Esophagus (tissue), 2 donors: ENCODE results near the gene PLCB3. TPM values are rescaled to one million over a fixed set of nuclear protein-coding genes. Genes with fewer than 3 reads are reported as not detected.

ENCODE experiments used
- H3K27ac ChIP-seq, 2 donors: one replicate each; pipeline ENCODE4 v1.5.1; 2013; ENCODE audit warnings: low read depth in 2 of 2, mild to moderate bottlenecking in 2 of 2, inconsistent platforms in 1 of 2, low read length in 1 of 2, moderate library complexity in 1 of 2
- H3K27me3 ChIP-seq, 2 donors: one replicate each; pipeline ENCODE4 v1.6.1; 2013; ENCODE audit warnings: low read length in 2 of 2, control low read depth in 1 of 2, mild to moderate bottlenecking in 1 of 2; ENCODE audit not compliant: insufficient read depth in 2 of 2, control insufficient read depth in 1 of 2
- H3K36me3 ChIP-seq, 2 donors: one replicate each; pipeline ENCODE4 v1.6.1; 2013; ENCODE audit warnings: low read length in 1 of 2; ENCODE audit not compliant: control insufficient read depth in 2 of 2, insufficient read depth in 2 of 2
- H3K4me1 ChIP-seq, 2 donors: one replicate each; pipeline ENCODE4 v1.6.1; 2013; ENCODE audit warnings: low read length in 1 of 2; ENCODE audit not compliant: control insufficient read depth in 2 of 2, insufficient read depth in 2 of 2
- H3K4me3 ChIP-seq, 2 donors: one replicate each; pipeline ENCODE4 v1.5.1; 2013; ENCODE audit warnings: low read length in 2 of 2, mild to moderate bottlenecking in 2 of 2, low read depth in 1 of 2, moderate library complexity in 1 of 2
- H3K9me3 ChIP-seq, 2 donors: one replicate each; pipeline ENCODE4 v1.6.1; 2013; ENCODE audit warnings: mild to moderate bottlenecking in 2 of 2, low read depth in 1 of 2, low read length in 1 of 2, moderate library complexity in 1 of 2; ENCODE audit not compliant: control insufficient read depth in 2 of 2, insufficient read depth in 1 of 2
- WGBS, 2 donors: extraction: QIAGEN DNeasy Blood & Tissue Kit; methylation state at CpG; one replicate each; pipeline ENCODE4 v1.1.7; 2013; 5-methylcytosine and 5-hydroxymethylcytosine counted together
- polyA plus RNA-seq, 2 donors: library from polyadenylated mRNA; stranded (reverse); fragments of 200-250 nt; gene quantifications; one replicate each; pipeline ENCODE4 v1.2.3, GENCODE V29; 2013
- donor health status: healthy with polysubstance abuse.
- donor health status: Bipolar disorder and iron deficiency.

The PLCB3 gene
- polyA plus RNA-seq, 2 donors, result 24.6 to 37.4 TPM

- no peak overlapping the region for H3K4me3 ChIP-seq
- peaks cover 0 to 21% of the 10 kb centered on the region in 2 donors for H3K27me3 ChIP-seq
- H3K9me3 ChIP-seq, result no peaks in the 10 kb centered on the region
- H3K36me3 ChIP-seq, result peaks cover 0 to 2% of the 10 kb centered on the region in 2 donors
- 44 to 53% methylated on average over 8 to 10 of the region's 10 CpGs for WGBS, 2 donors
- peaks cover 11 to 18% of the 10 kb centered on the region in 2 donors for H3K4me1 ChIP-seq
- no peak overlapping the region for H3K27ac ChIP-seq
Measured at GRCh38 chr11:64290352-64291261, 39.3 kb downstream of the PLCB3 start.

GRCh38 chr11:64291262-64291751 lies 40.0 kb downstream of the PLCB3 start, which contains the start of gene KCNK4:
Gene KCNK4, plus strand, starts transcription at chr11:64291302. Its CDS starts 1,717 bp downstream, at chr11:64293019.
- Histone ChIP-seq H3K4me3 (peak within 1 kb of the TSS; percentile 19 to 48), H3K4me1 (peaks cover 8 to 13% of the 10 kb centered on the region in 2 donors), H3K36me3 (peaks cover 0 to 2% of the 10 kb centered on the region in 2 donors), H3K27me3 (peaks cover 0 to 21% of the 10 kb centered on the region in 2 donors), H3K9me3 (no peaks in the 10 kb centered on the region), H3K27ac (no peak within 1 kb of the TSS)
- WGBS, 2 donors, result 4 to 6% methylated on average over 22 to 45 of the region's 45 CpGs

- H3K27me3 ChIP-seq, result peaks cover 0 to 21% of the 10 kb centered on the region in 2 donors
- WGBS, 2 donors, result 1% methylated on average over 49 to 96 of the region's 96 CpGs
Measured at GRCh38 chr11:64291752-64292459, 40.6 kb downstream of the PLCB3 start.

GRCh38 chr11:64292460-64293254 lies 41.3 kb downstream of the PLCB3 start:
- H3K4me3 ChIP-seq, result peak overlapping the region in 1 of 2 donors; percentile 48
- WGBS, 2 donors, result 33 to 44% methylated on average over 33 to 42 of the region's 42 CpGs
- peaks cover 0 to 21% of the 10 kb centered on the region in 2 donors for H3K27me3 ChIP-seq
- H3K4me1 ChIP-seq, result peaks cover 5 to 7% of the 10 kb centered on the region in 2 donors
- no peak overlapping the region for H3K27ac ChIP-seq
- peaks cover 0 to 2% of the 10 kb centered on the region in 2 donors for H3K36me3 ChIP-seq
- no peaks in the 10 kb centered on the region for H3K9me3 ChIP-seq

More at GRCh38 chr11:64291752-64292459, 40.6 kb downstream of the PLCB3 start:
- H3K36me3 ChIP-seq, result peaks cover 0 to 2% of the 10 kb centered on the region in 2 donors
- H3K4me1 ChIP-seq, result peaks cover 5 to 7% of the 10 kb centered on the region in 2 donors
- H3K9me3 ChIP-seq, result no peaks in the 10 kb centered on the region
- no peak overlapping the region for H3K27ac ChIP-seq
- peak overlapping the region; percentile 19 to 48 for H3K4me3 ChIP-seq

GRCh38 chr11:64294774-64295173 lies 43.4 kb downstream of the PLCB3 start:
- no peak overlapping the region for H3K4me3 ChIP-seq
- H3K4me1 ChIP-seq, result peaks cover 5 to 12% of the 10 kb centered on the region in 2 donors
- peaks cover 0 to 26% of the 10 kb centered on the region in 2 donors for H3K27me3 ChIP-seq
- 50 to 62% methylated on average over 3 of the region's 3 CpGs for WGBS, 2 donors
- no peaks in the 10 kb centered on the region for H3K36me3 ChIP-seq
- H3K27ac ChIP-seq, result no peak overlapping the region
- H3K9me3 ChIP-seq, result no peaks in the 10 kb centered on the region

GRCh38 chr11:64295760-64296159 lies 44.4 kb downstream of the PLCB3 start:
- H3K4me3 ChIP-seq, result no peak overlapping the region
- WGBS, 2 donors, result 90 to 95% methylated on average over 4 of the region's 4 CpGs
- no peak overlapping the region for H3K27ac ChIP-seq
- no peaks in the 10 kb centered on the region for H3K36me3 ChIP-seq
- H3K27me3 ChIP-seq, result peaks cover 0 to 30% of the 10 kb centered on the region in 2 donors
- no peaks in the 10 kb centered on the region for H3K9me3 ChIP-seq
- peaks cover 5 to 22% of the 10 kb centered on the region in 2 donors for H3K4me1 ChIP-seq

- H3K4me3 ChIP-seq, result no peak overlapping the region
- H3K9me3 ChIP-seq, result no peaks in the 10 kb centered on the region
- H3K4me1 ChIP-seq, result peaks cover 5 to 23% of the 10 kb centered on the region in 2 donors
- no peaks in the 10 kb centered on the region for H3K36me3 ChIP-seq
- H3K27me3 ChIP-seq, result peaks cover 0 to 27% of the 10 kb centered on the region in 2 donors
- WGBS, 2 donors, result 18 to 29% methylated on average over 1 of the region's 1 CpG
- H3K27ac ChIP-seq, result no peak overlapping the region
Measured at GRCh38 chr11:64296236-64296635, 44.9 kb downstream of the PLCB3 start.

- Histone ChIP-seq H3K27ac (no peak overlapping the region), H3K27me3 (peaks cover 0 to 20% of the 10 kb centered on the region in 2 donors), H3K36me3 (no peaks in the 10 kb centered on the region), H3K4me1 (peaks cover 0 to 18% of the 10 kb centered on the region in 2 donors), H3K4me3 (no peak overlapping the region), H3K9me3 (no peaks in the 10 kb centered on the region)
- WGBS, 2 donors, result 22 to 37% methylated on average over 31 to 34 of the region's 34 CpGs
Measured at GRCh38 chr11:64296830-64297698, 45.7 kb downstream of the PLCB3 start.
